K562 (cell line): ENCODE data around the gene GSS. TPM values are rescaled to one million over a fixed set of nuclear protein-coding genes. Genes with fewer than 3 reads are reported as not detected.

Source experiments
- CBX3 ChIP-seq, 2 experiments: IDR thresholded peaks; 1 replicate in 1 of 2; 2 replicates in 1 of 2; pipeline ENCODE4 v1.6.1; 2012; ENCODE audit warnings: inconsistent platforms in 2 of 2, low read length in 2 of 2, borderline replicate concordance in 1 of 2, control low read depth in 1 of 2
- CLOCK ChIP-seq: fragments of 250-450 bp; sonication (Bioruptor Pico); IDR thresholded peaks from 2 replicates; pipeline ENCODE4 v1.4.0; 2020; ENCODE audit warnings: mild to moderate bottlenecking, moderate library complexity, borderline replicate concordance
- GATAD2B ChIP-seq: fragments of 450-650 bp; IDR thresholded peaks from 2 replicates; pipeline ENCODE4 v1.6.1; 2017; ENCODE audit warnings: mild to moderate bottlenecking, borderline replicate concordance
- HNRNPUL1 ChIP-seq: fragments of 200-400 bp; formaldehyde crosslinking; IDR thresholded peaks from 2 replicates; pipeline ENCODE4 v1.6.1; 2017; ENCODE audit warnings: low read length
- MEF2D ChIP-seq: conservative IDR thresholded peaks from 2 replicates; pipeline ENCODE4 v1.6.1; 2016; ENCODE audit warnings: low read depth, missing genetic modification characterization, missing compliant biosample characterization
- NUFIP1 ChIP-seq: fragments of 450-650 bp; IDR thresholded peaks from 2 replicates; pipeline ENCODE4 v1.6.1; 2018; ENCODE audit not compliant: partially characterized antibody
- POLR3A ChIP-seq: IDR thresholded peaks from 2 replicates; pipeline ENCODE4 v1.6.1; 2011; ENCODE audit warnings: borderline replicate concordance, mild to moderate bottlenecking, moderate library complexity; ENCODE audit not compliant: insufficient read length, insufficient read depth; ENCODE audit errors: extremely low read depth
- RBFOX2 ChIP-seq: fragments of 200-400 bp; formaldehyde crosslinking; IDR thresholded peaks from 2 replicates; pipeline ENCODE4 v1.6.1; 2017; ENCODE audit warnings: low read depth, mild to moderate bottlenecking, low read length, moderate library complexity
- SMARCC2 ChIP-seq: fragments of 450-650 bp; IDR thresholded peaks from 2 replicates; pipeline ENCODE4 v1.6.1; 2017; ENCODE audit warnings: antibody characterized with exemption, moderate library complexity, mild to moderate bottlenecking, low read depth
- SPI1 ChIP-seq: IDR thresholded peaks from 2 replicates; pipeline ENCODE4 v1.6.1; 2011; ENCODE audit warnings: low read depth, low read length, control low read depth, borderline replicate concordance
- SUPT5H ChIP-seq: fragments of 450-650 bp; IDR thresholded peaks from 2 replicates; pipeline ENCODE4 v1.6.1; 2016
- TAL1 ChIP-seq: fragments of 450-650 bp; IDR thresholded peaks from 2 replicates; pipeline ENCODE4 v1.6.1; 2016; ENCODE audit warnings: mild to moderate bottlenecking
- TCFL5 ChIP-seq: fragments of 250-450 bp; sonication (Bioruptor Pico); conservative IDR thresholded peaks from 2 replicates; pipeline ENCODE4 v1.6.1; 2021; ENCODE audit warnings: mild to moderate bottlenecking, moderate library complexity, matching md5 sums
- ZEB2 ChIP-seq: fragments of 450-650 bp; IDR thresholded peaks from 2 replicates; pipeline ENCODE4 v1.6.1; 2016
- ZNF121 ChIP-seq: sonication (generic); formaldehyde crosslinking; conservative IDR thresholded peaks from 2 replicates; pipeline ENCODE4 v1.8.0; 2022; ENCODE audit warnings: missing genetic modification reagents
- ZNF253 ChIP-seq: fragments of 250-450 bp; sonication (Bioruptor Pico); conservative IDR thresholded peaks from 2 replicates; pipeline ENCODE4 v1.6.1; 2021; ENCODE audit warnings: mild to moderate bottlenecking
- ZNF696 ChIP-seq: fragments of 250-450 bp; sonication (Bioruptor Pico); conservative IDR thresholded peaks from 2 replicates; pipeline ENCODE4 v1.4.0; 2020; ENCODE audit warnings: mild to moderate bottlenecking, moderate library complexity
- polyA plus RNA-seq, 8 experiments: library from polyadenylated mRNA; depleted of rRNA in 4 of 8; stranded (reverse) in 5 of 8; unstranded in 3 of 8; fragments of >200 nt; fragmentation: Nextera tagmentation in 2 of 8; fragmentation: Illumina TruSeq in 1 of 8; extraction: Ambion mirVana in 2 of 8; extraction: Trizol in 1 of 8; gene quantifications; 2 replicates each; pipeline versions ENCODE4 v1.2.1 to v1.2.3, GENCODE V29; 2011 to 2014; ENCODE audit warnings: inconsistent platforms in 1 of 8, missing spikeins in 1 of 8
- total RNA-seq, 7 experiments: library from RNA; depleted of rRNA in 6 of 7; stranded (reverse); fragments of >200 nt in 6 of 7; fragmentation: Illumina TruSeq in 2 of 7; extraction: Trizol in 2 of 7; gene quantifications; 2 replicates each; pipeline versions ENCODE4 v1.2.1 to v1.2.3, GENCODE V29; 2011 to 2021; ENCODE audit warnings: low replicate concordance in 1 of 7
- TF ChIP-seq, protein P1 (sequence below): fragments of 450-650 bp; IDR thresholded peaks from 2 replicates; pipeline ENCODE4 v1.7.0; 2016; ENCODE audit warnings: borderline replicate concordance
- TF ChIP-seq, protein P2 (sequence below): fragments of 450-650 bp; IDR thresholded peaks from 2 replicates; pipeline ENCODE4 v1.6.1; 2017; ENCODE audit warnings: mild to moderate bottlenecking, moderate library complexity
- TF ChIP-seq, protein P3 (sequence below), 2 experiments: IDR thresholded peaks; 2 replicates each; pipeline ENCODE4 v1.6.1; 2011; ENCODE audit warnings: borderline replicate concordance in 1 of 2, control low read depth in 1 of 2, low read depth in 1 of 2, low read length in 1 of 2, mild to moderate bottlenecking in 1 of 2, mixed read lengths in 1 of 2, moderate library complexity in 1 of 2; ENCODE audit not compliant: insufficient read depth in 1 of 2, insufficient read length in 1 of 2, poor library complexity in 1 of 2, severe bottlenecking in 1 of 2; ENCODE audit errors: extremely low read depth in 1 of 2

Gene GSS
- total and polyA plus RNA-seq, 9 of the 15 experiments (the other 6 are each of a cell fraction or from before 2014, with no cell fraction given): 18.4 to 165 (median 89.4) TPM

GRCh38 chr20:34888468-34888867 lies 67.1 kb downstream of the GSS start (continued):
- no peak for TF ChIP-seq CLOCK
- peak in 1 of 2 experiments; percentile 94; a peak in 1 of 3 replicates for TF ChIP-seq CBX3 (IDR thresholded peaks at IDR 0.05; ENCODE audit: borderline replicate concordance in 1 of 2, low read length in 2 of 2)
- TF ChIP-seq, protein P1, sequence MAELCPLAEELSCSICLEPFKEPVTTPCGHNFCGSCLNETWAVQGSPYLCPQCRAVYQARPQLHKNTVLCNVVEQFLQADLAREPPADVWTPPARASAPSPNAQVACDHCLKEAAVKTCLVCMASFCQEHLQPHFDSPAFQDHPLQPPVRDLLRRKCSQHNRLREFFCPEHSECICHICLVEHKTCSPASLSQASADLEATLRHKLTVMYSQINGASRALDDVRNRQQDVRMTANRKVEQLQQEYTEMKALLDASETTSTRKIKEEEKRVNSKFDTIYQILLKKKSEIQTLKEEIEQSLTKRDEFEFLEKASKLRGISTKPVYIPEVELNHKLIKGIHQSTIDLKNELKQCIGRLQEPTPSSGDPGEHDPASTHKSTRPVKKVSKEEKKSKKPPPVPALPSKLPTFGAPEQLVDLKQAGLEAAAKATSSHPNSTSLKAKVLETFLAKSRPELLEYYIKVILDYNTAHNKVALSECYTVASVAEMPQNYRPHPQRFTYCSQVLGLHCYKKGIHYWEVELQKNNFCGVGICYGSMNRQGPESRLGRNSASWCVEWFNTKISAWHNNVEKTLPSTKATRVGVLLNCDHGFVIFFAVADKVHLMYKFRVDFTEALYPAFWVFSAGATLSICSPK: no peak
- TF ChIP-seq ZNF253 (CRISPR knock-in tag): no peak
- peak; percentile 91 for TF ChIP-seq ZEB2
- TF ChIP-seq HNRNPUL1: no peak
- no peak for TF ChIP-seq TCFL5 (CRISPR knock-in tag)
- TF ChIP-seq GATAD2B: peak; percentile 40; the same call in 1 of the 2 replicates
- peak; percentile 68; the same call in 1 of the 2 replicates for TF ChIP-seq SMARCC2
- TF ChIP-seq NUFIP1: no peak
- no peak for TF ChIP-seq ZNF696
- peak; percentile 83 for TF ChIP-seq TAL1
- peak; percentile 54; the same call in 1 of the 2 replicates for TF ChIP-seq SPI1
- TF ChIP-seq SUPT5H: no peak
- no peak for TF ChIP-seq ZNF121 (CRISPR knock-in tag)
- no peak for TF ChIP-seq MEF2D
- TF ChIP-seq, protein P2, sequence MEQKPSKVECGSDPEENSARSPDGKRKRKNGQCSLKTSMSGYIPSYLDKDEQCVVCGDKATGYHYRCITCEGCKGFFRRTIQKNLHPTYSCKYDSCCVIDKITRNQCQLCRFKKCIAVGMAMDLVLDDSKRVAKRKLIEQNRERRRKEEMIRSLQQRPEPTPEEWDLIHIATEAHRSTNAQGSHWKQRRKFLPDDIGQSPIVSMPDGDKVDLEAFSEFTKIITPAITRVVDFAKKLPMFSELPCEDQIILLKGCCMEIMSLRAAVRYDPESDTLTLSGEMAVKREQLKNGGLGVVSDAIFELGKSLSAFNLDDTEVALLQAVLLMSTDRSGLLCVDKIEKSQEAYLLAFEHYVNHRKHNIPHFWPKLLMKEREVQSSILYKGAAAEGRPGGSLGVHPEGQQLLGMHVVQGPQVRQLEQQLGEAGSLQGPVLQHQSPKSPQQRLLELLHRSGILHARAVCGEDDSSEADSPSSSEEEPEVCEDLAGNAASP: no peak
- TF ChIP-seq RBFOX2: no peak
- TF ChIP-seq, protein P3, sequence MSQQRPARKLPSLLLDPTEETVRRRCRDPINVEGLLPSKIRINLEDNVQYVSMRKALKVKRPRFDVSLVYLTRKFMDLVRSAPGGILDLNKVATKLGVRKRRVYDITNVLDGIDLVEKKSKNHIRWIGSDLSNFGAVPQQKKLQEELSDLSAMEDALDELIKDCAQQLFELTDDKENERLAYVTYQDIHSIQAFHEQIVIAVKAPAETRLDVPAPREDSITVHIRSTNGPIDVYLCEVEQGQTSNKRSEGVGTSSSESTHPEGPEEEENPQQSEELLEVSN (IDR thresholded peaks at IDR 0.05; ENCODE audit: borderline replicate concordance in 1 of 2, extremely low read depth in 1 of 2, insufficient read depth in 1 of 2, insufficient read length in 1 of 2, low read depth in 1 of 2, low read length in 1 of 2, poor library complexity in 1 of 2, severe bottlenecking in 1 of 2): no peak
- TF ChIP-seq POLR3A: no peak
